WERI-Rb-1 (cell line): ENCODE measurements around the gene TTC27.

Source experiments
- DNase-seq: peaks from one replicate; pipeline ENCODE4 v3.0.0-alpha.2; 2020
- H3K27ac ChIP-seq: fragments of 250-450 bp; sonication (Bioruptor Pico); 2 replicates; pipeline ENCODE4 v1.5.1; 2020; ENCODE audit warnings: mild to moderate bottlenecking, moderate library complexity
- H3K27me3 ChIP-seq: fragments of 250-450 bp; sonication (Bioruptor Pico); 2 replicates; pipeline ENCODE4 v1.5.1; 2021; ENCODE audit warnings: mild to moderate bottlenecking, low read depth, moderate library complexity; ENCODE audit not compliant: insufficient read depth, severe bottlenecking
- H3K36me3 ChIP-seq: fragments of 250-450 bp; sonication (Bioruptor Pico); 2 replicates; pipeline ENCODE4 v1.5.1; 2020; ENCODE audit warnings: mild to moderate bottlenecking, moderate library complexity
- H3K4me3 ChIP-seq: 2 replicates; pipeline ENCODE4 v1.5.1; 2011; ENCODE audit warnings: low read depth, mild to moderate bottlenecking, control low read depth, low read length
- H3K9me3 ChIP-seq: fragments of 250-450 bp; sonication (Bioruptor Pico); 2 replicates; pipeline ENCODE4 v1.5.1; 2021; ENCODE audit warnings: mild to moderate bottlenecking, moderate library complexity; ENCODE audit not compliant: severe bottlenecking
- CTCF ChIP-seq: IDR thresholded peaks from 2 replicates; pipeline ENCODE4 v1.5.1; 2011; ENCODE audit warnings: low read depth, mild to moderate bottlenecking, control low read depth, inconsistent platforms, low read length

The TTC27 gene

DNA sequence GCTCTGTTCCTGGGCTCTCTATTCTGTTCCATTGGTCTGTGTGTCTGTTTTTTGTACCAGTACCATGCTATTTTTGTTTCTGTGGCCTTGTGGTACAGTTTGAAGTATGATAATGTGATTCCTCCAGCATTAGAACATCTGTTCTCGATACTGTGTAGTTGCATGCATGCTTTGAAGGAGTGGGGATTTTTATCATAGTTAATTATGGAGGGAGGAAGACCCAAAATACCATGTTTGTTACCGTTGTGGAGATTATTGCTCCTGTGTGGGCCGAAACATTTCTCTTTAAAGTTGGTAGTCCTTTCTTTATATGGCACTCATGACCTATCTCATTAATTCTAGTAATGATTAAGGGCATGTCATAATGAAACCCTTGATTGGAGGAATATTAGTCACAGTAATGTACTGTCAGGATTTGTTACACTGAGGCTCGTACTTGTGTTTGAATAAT is 87.6 kb downstream of the TTC27 start:
- Histone ChIP-seq H3K27ac (no peak overlapping the region), H3K27me3 (no peaks in the 10 kb centered on the region), H3K4me3 (no peak overlapping the region), H3K36me3 (no peaks in the 10 kb centered on the region), H3K9me3 (no peaks in the 10 kb centered on the region)
- DNase-seq = no peak
- no peak for TF ChIP-seq CTCF

DNA sequence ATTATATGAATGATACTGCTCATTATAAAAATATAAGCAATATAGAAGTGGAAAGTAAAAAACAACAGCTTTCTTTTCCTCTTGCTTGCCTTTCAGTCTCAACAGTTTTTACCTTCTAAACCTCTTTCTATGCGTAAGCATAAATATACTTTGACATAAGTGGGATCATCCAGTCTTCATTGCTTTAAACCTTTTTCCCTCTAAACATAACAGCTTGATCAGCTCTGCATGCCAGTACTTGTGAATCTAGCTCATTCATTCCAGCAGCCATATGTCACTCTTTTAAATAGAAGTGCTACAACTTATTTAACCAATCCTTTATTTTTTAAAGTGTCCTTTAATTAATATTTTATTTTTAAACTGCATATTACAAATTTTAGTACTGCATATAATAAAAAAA is 88.1 kb downstream of the TTC27 start:
- no peaks in the 10 kb centered on the region for H3K9me3 ChIP-seq
- no peaks in the 10 kb centered on the region for H3K27me3 ChIP-seq
- no peak for DNase-seq
- no peak for TF ChIP-seq CTCF
- no peak overlapping the region for H3K4me3 ChIP-seq
- no peaks in the 10 kb centered on the region for H3K36me3 ChIP-seq
- no peak overlapping the region for H3K27ac ChIP-seq

GRCh38 chr2:32716598-32716997 is 88.7 kb downstream of the TTC27 start:
- Histone ChIP-seq H3K27me3 (no peaks in the 10 kb centered on the region), H3K9me3 (no peaks in the 10 kb centered on the region), H3K4me3 (no peak overlapping the region), H3K27ac (no peak overlapping the region), H3K36me3 (no peaks in the 10 kb centered on the region)
- no peak for DNase-seq
- no peak for TF ChIP-seq CTCF

DNA sequence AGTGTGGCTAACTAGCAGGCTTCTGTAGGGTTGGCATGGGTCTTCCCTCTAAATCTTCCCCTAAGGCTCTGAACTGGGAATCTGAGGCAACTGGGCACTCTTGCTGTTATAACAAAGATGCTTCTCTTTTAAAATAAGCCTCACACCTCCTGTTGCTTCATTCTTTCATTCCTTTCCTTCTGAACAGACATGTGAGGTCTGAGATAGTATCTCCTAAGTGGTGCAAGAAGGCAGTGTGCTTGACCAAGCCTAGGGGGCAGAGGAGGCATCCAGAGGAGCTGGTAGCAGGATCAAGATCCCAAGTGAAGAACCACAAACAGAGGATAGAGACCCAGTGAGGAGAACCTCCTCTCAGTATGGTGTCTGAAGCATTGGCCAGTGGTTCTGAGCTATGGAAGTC is 90.9 kb downstream of the TTC27 start:
- no peaks in the 10 kb centered on the region for H3K36me3 ChIP-seq
- TF ChIP-seq CTCF = no peak
- no peak overlapping the region for H3K4me3 ChIP-seq
- no peaks in the 10 kb centered on the region for H3K9me3 ChIP-seq
- H3K27ac ChIP-seq = no peak overlapping the region
- no peaks in the 10 kb centered on the region for H3K27me3 ChIP-seq
- DNase-seq = no peak

DNA sequence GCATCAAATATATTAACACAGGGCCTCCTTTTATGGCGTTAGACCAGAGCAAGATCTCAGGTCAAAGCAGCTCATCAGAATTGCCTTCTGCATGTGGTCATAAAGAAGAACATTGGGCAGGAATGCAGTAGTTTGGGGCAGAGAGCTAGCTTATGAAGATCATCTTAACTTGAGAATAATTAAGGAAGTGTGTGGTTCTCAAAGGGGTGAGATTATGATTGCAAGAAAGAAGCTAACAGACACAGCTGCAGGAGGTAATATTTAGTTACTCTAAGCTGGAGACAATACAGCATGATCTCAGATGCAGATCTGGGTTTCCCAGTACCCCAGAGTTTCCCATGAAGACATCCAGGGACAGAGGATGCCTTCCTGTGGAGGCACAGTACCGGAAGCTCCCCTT is 91.6 kb downstream of the TTC27 start:
- no peaks in the 10 kb centered on the region for H3K9me3 ChIP-seq
- H3K27me3 ChIP-seq = no peaks in the 10 kb centered on the region
- H3K36me3 ChIP-seq = no peaks in the 10 kb centered on the region
- DNase-seq = no peak
- no peak overlapping the region for H3K27ac ChIP-seq
- H3K4me3 ChIP-seq = no peak overlapping the region
- TF ChIP-seq CTCF = no peak

DNA sequence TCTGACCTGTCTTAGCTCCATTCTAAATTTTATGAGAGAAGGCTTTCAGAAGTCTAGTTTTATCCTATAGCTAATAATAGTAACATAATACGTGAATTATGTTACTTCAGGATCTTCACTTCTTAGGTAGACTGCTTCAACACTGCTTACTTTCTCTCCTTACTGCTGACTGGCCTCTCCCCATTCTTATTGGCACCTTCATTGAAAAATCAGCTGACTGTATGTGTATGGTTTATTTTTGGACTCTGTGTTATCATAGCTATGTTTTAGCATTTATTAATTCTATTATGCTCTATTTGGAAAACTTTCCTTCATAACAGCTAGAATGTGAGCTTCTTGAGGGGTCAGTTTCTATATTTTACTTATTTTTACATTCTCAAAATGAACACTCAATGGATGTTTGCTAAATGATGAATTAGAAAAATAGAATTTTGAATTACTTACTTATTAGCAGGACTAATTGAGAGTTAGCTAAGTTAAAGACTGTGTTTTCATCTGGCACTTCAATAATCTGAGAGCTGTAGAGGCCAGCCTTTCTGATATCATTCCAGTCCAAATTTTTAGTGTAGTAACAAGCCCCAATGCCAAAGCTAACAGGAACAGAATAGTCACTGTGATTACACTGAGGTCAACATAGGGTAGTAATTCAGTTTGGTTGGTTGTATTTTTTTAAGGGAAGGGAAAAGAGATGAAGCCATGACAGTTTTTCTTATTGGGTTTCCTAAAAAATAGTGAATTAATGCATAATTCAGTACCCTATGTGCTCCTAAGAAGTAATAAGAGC is 92.3 kb downstream of the TTC27 start:
- no peaks in the 10 kb centered on the region for H3K9me3 ChIP-seq
- H3K27ac ChIP-seq = no peak overlapping the region
- no peaks in the 10 kb centered on the region for H3K36me3 ChIP-seq
- H3K27me3 ChIP-seq = no peaks in the 10 kb centered on the region
- no peak overlapping the region for H3K4me3 ChIP-seq
- no peak for DNase-seq
- TF ChIP-seq CTCF = no peak
